Caco-2 (cell line): ENCODE data around the gene XBP1. TPM values are rescaled to one million over a fixed set of nuclear protein-coding genes. Genes with fewer than 3 reads are reported as not detected.

Experiments
- BruUV-seq: library from RNA; stranded (reverse); fragments of 400-500 nt; replicated peaks from 2 replicates; lab custom pipeline; 2021; lab: Mats Ljungman, UMichigan
- CTCF ChIA-PET: fragments of 300-600 bp; sonication (Branson Sonifier 250); formaldehyde crosslinking; loops from one replicate; lab custom pipeline; 2022; ENCODE audit warnings: antibody characterized with exemption; lab: Charles Lee
- POLR2A ChIA-PET: fragments of 300-600 bp; sonication (Branson Sonifier 250); formaldehyde crosslinking; loops from one replicate; lab custom pipeline; 2022; ENCODE audit warnings: antibody characterized with exemption; lab: Charles Lee
- DNase-seq, 2 experiments: peaks; one replicate each; pipeline versions ENCODE4 v3.0.0 to v3.0.0-alpha.2; 2020 to 2022
- H3K27me3 ChIP-seq: replicated peaks from 2 replicates; pipeline ENCODE4 v1.6.0; 2011; ENCODE audit warnings: low read length; ENCODE audit not compliant: control insufficient read depth, insufficient read depth
- H3K36me3 ChIP-seq: 2 replicates; pipeline ENCODE4 v1.5.1; 2011; ENCODE audit warnings: low read length; ENCODE audit not compliant: control insufficient read depth, insufficient read depth
- H3K4me1 ChIP-seq: fragments of 250-450 bp; sonication (Bioruptor Pico); 2 replicates; pipeline ENCODE4 v1.5.1; 2020; ENCODE audit warnings: mild to moderate bottlenecking
- H3K4me3 ChIP-seq: 2 replicates; pipeline ENCODE4 v1.5.1; 2011; ENCODE audit warnings: low read depth, mild to moderate bottlenecking, control low read depth, low read length
- H3K9me3 ChIP-seq: fragments of 250-450 bp; sonication (Bioruptor Pico); 2 replicates; pipeline ENCODE4 v1.5.1; 2020; ENCODE audit warnings: mild to moderate bottlenecking, moderate library complexity
- H3K27ac Mint-ChIP-seq: one replicate; pipeline ENCODE4 v1.8.0; 2022; ENCODE audit warnings: mixed read lengths; ENCODE audit not compliant: unreplicated experiment
- H3K27me3 Mint-ChIP-seq: one replicate; pipeline ENCODE4 v1.8.0; 2022; ENCODE audit warnings: mixed read lengths; ENCODE audit not compliant: insufficient read depth, unreplicated experiment
- H3K36me3 Mint-ChIP-seq: one replicate; pipeline ENCODE4 v1.8.0; 2022; ENCODE audit warnings: mild to moderate bottlenecking, mixed read lengths; ENCODE audit not compliant: insufficient read depth, unreplicated experiment
- H3K4me1 Mint-ChIP-seq: one replicate; pipeline ENCODE4 v1.8.0; 2022; ENCODE audit warnings: low read depth, mixed read lengths; ENCODE audit not compliant: unreplicated experiment
- H3K4me3 Mint-ChIP-seq: one replicate; pipeline ENCODE4 v1.8.0; 2022; ENCODE audit warnings: mild to moderate bottlenecking, moderate library complexity, mixed read lengths; ENCODE audit not compliant: unreplicated experiment
- H3K9me3 Mint-ChIP-seq: one replicate; pipeline ENCODE4 v1.8.0; 2022; ENCODE audit warnings: mixed read lengths; ENCODE audit not compliant: unreplicated experiment
- intact Hi-C: fragments of 100-400 bp; cut with micrococcal nuclease; formaldehyde crosslinking; loops from one replicate; pipeline ENCODE4 v1.10.0; 2022; ENCODE audit not compliant: unreplicated experiment
- total RNA-seq: library from RNA; stranded (reverse); gene quantifications from 2 replicates; pipeline ENCODE4 v1.2.3, GENCODE V29; 2022
- TF ChIP-seq, protein P1 (sequence below), 2 experiments: fragments of 200-600 bp in 1 of 2; IDR thresholded peaks; 1 replicate in 1 of 2; 2 replicates in 1 of 2; pipeline versions ENCODE4 v1.5.1 to v1.8.0; 2011 to 2022; ENCODE audit warnings: antibody characterized with exemption in 1 of 2, control low read depth in 1 of 2, inconsistent platforms in 1 of 2, low read depth in 1 of 2, low read length in 1 of 2, mild to moderate bottlenecking in 1 of 2, moderate library complexity in 1 of 2; ENCODE audit not compliant: insufficient read depth in 1 of 2, severe bottlenecking in 1 of 2, unreplicated experiment in 1 of 2

The XBP1 gene
- total RNA-seq, 1 experiment from 2014 or later, result 215 TPM

DNA sequence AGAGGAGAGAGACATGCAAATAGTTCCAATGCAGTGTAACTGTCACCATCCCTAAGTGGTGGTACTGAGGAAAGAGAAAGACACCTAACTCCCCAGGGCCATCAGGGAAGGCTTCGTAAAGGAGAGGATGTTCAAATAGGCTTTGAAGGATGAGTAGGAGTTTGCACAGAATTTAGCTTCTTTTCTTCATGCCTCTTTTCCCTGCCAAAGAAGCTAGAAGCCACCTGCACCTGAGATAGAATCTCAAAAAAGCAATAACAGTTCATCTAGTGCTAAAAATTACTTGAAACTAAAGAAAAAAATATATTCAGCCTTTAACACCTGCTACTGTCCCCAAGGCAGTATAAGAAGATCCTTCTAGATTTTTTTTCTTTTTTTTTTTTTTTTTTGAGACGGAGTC, 16.7 kb upstream of the XBP1 start:
- no peak for DNase-seq
- Mint-ChIP-seq H3K36me3 (peaks cover 29% of the 10 kb centered on the region), H3K4me3 (no peak overlapping the region), H3K27ac (peak overlapping the region; percentile 99), H3K4me1 (peaks cover 59% of the 10 kb centered on the region), H3K27me3 (no peaks in the 10 kb centered on the region), H3K9me3 (no peaks in the 10 kb centered on the region)
- no TSS peak for BruUV-seq
- CTCF ChIA-PET, result no interaction called here
- H3K9me3 ChIP-seq, result no peaks in the 10 kb centered on the region
- no peaks in the 10 kb centered on the region for H3K27me3 ChIP-seq
- H3K4me1 ChIP-seq, result peaks cover 88% of the 10 kb centered on the region
- H3K4me3 ChIP-seq, result no peak overlapping the region
- intact Hi-C loops, result no loop called here
- TF ChIP-seq, protein P1, sequence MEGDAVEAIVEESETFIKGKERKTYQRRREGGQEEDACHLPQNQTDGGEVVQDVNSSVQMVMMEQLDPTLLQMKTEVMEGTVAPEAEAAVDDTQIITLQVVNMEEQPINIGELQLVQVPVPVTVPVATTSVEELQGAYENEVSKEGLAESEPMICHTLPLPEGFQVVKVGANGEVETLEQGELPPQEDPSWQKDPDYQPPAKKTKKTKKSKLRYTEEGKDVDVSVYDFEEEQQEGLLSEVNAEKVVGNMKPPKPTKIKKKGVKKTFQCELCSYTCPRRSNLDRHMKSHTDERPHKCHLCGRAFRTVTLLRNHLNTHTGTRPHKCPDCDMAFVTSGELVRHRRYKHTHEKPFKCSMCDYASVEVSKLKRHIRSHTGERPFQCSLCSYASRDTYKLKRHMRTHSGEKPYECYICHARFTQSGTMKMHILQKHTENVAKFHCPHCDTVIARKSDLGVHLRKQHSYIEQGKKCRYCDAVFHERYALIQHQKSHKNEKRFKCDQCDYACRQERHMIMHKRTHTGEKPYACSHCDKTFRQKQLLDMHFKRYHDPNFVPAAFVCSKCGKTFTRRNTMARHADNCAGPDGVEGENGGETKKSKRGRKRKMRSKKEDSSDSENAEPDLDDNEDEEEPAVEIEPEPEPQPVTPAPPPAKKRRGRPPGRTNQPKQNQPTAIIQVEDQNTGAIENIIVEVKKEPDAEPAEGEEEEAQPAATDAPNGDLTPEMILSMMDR (IDR thresholded peaks at IDR 0.05; ENCODE audit: insufficient read depth in 1 of 2, low read depth in 1 of 2, low read length in 1 of 2, severe bottlenecking in 1 of 2, unreplicated experiment in 1 of 2), result no peak
- H3K36me3 ChIP-seq, result no peaks in the 10 kb centered on the region
- POLR2A ChIA-PET, result interaction anchor here (0.7 kb wide), 1 partner anchor 45 kb away, joined by 8 read pairs; no protein-coding TSS in a partner anchor

DNA sequence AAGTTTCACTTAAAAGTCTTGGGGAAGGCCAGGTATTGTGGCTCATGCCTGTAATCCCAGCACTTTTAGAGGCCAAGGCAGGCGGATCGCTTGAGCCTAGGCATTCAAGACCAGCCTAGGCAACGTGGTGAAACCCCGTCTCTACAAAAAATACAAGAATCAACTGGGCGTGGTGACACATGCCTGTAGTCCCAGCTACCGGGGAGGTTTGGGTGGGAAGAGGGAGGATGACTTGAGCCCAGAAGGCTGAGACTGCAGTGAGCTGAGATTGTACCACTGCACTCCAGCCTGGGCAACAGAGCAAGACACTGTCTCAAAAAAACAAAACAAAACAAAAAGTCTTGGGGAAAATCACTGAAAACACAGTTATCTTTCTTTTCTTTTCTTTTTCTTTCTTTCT, 15.4 kb upstream of the XBP1 start:
- POLR2A ChIA-PET, result interaction anchor here (3.8 kb wide), 1 partner anchor 16 kb away, joined by 27 read pairs; the partner anchor contains the start of gene XBP1
- Mint-ChIP-seq H3K4me1 (peaks cover 50% of the 10 kb centered on the region), H3K4me3 (no peak overlapping the region), H3K27me3 (no peaks in the 10 kb centered on the region), H3K27ac (peak overlapping the region; percentile 93), H3K36me3 (peaks cover 29% of the 10 kb centered on the region), H3K9me3 (no peaks in the 10 kb centered on the region)
- TF ChIP-seq, protein P1 (IDR thresholded peaks at IDR 0.05; ENCODE audit: insufficient read depth in 1 of 2, low read depth in 1 of 2, low read length in 1 of 2, severe bottlenecking in 1 of 2, unreplicated experiment in 1 of 2), result no peak
- Histone ChIP-seq H3K4me3 (no peak overlapping the region), H3K4me1 (peaks cover 92% of the 10 kb centered on the region), H3K9me3 (no peaks in the 10 kb centered on the region), H3K36me3 (no peaks in the 10 kb centered on the region), H3K27me3 (no peaks in the 10 kb centered on the region)
- no peak for DNase-seq
- no TSS peak for BruUV-seq
- intact Hi-C loops, result no loop called here
- CTCF ChIA-PET, result no interaction called here

DNA sequence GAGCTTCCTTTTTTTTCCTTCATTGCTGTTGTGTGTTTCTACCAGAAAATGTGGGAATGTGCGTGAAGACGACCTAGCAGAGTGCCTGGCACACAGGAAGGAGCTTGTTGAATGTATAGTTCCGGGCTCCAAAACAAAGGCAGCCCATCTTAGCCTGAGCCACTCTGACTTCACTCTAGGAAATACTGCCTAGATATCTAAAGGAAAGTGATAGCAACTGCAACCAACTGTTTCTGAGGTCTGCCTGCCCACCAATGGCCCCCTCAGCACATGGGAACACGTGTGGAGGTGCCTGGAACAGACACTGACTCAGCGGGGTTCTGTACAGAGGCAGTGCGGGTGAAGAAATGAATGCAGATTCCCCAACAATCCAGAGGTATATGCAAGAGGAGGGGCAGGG, 14.7 kb upstream of the XBP1 start:
- peaks cover 50% of the 10 kb centered on the region for H3K4me1 Mint-ChIP-seq
- H3K27me3 ChIP-seq, result no peaks in the 10 kb centered on the region
- H3K9me3 ChIP-seq, result no peaks in the 10 kb centered on the region
- no peaks in the 10 kb centered on the region for H3K36me3 ChIP-seq
- H3K36me3 Mint-ChIP-seq, result peaks cover 29% of the 10 kb centered on the region
- intact Hi-C loops, result no loop called here
- H3K4me3 ChIP-seq, result no peak overlapping the region
- peak overlapping the region; percentile 93 for H3K27ac Mint-ChIP-seq
- no peaks in the 10 kb centered on the region for H3K9me3 Mint-ChIP-seq
- ChIA-PET CTCF (interaction anchor here (1.9 kb wide), 1 partner anchor 14 kb away, joined by 7 read pairs; no protein-coding TSS in a partner anchor), POLR2A (interaction anchor here (3.8 kb wide), 1 partner anchor 15 kb away, joined by 27 read pairs; the partner anchor contains the start of gene XBP1)
- no peaks in the 10 kb centered on the region for H3K27me3 Mint-ChIP-seq
- H3K4me1 ChIP-seq, result peaks cover 88% of the 10 kb centered on the region
- BruUV-seq, result no TSS peak
- TF ChIP-seq, protein P1 (IDR thresholded peaks at IDR 0.05; ENCODE audit: insufficient read depth in 1 of 2, low read depth in 1 of 2, low read length in 1 of 2, severe bottlenecking in 1 of 2, unreplicated experiment in 1 of 2), result no peak
- no peak overlapping the region for H3K4me3 Mint-ChIP-seq
- no peak for DNase-seq
